H9 (cell line): ENCODE measurements around the gene MCM7. TPM values are rescaled to one million over a fixed set of nuclear protein-coding genes. Genes with fewer than 3 reads are reported as not detected.

Experiments
- DNase-seq: peaks from one replicate; pipeline ENCODE4 v3.0.0-alpha.2; 2017
- H2AFZ ChIP-seq: one replicate; pipeline ENCODE4 v1.6.1; 2013; ENCODE audit warnings: mild to moderate bottlenecking, low read length, control low read depth, moderate library complexity
- H2AK5ac ChIP-seq: 2 replicates; pipeline ENCODE4 v1.6.1; 2013; ENCODE audit warnings: low read length, control low read depth, mixed read lengths; ENCODE audit not compliant: insufficient read length
- H2BK120ac ChIP-seq: one replicate; pipeline ENCODE4 v1.6.1; 2013; ENCODE audit warnings: low read depth, mild to moderate bottlenecking, low read length, control low read depth, inconsistent platforms; ENCODE audit not compliant: poor library complexity, severe bottlenecking
- H2BK12ac ChIP-seq: 2 replicates; pipeline ENCODE4 v1.6.1; 2013; ENCODE audit warnings: low read length, control low read depth, mixed read lengths, low read depth; ENCODE audit not compliant: insufficient read length
- H2BK15ac ChIP-seq: 2 replicates; pipeline ENCODE4 v1.6.1; 2013; ENCODE audit warnings: low read depth, low read length, control low read depth
- H2BK20ac ChIP-seq: one replicate; pipeline ENCODE4 v1.6.1; 2013; ENCODE audit warnings: low read depth, mild to moderate bottlenecking, low read length, control low read depth, inconsistent platforms; ENCODE audit not compliant: poor library complexity, severe bottlenecking
- H2BK5ac ChIP-seq: 2 replicates; pipeline ENCODE4 v1.6.1; 2013; ENCODE audit warnings: low read length, control low read depth, mixed read lengths; ENCODE audit not compliant: insufficient read length
- H3K14ac ChIP-seq: 2 replicates; pipeline ENCODE4 v1.6.1; 2013; ENCODE audit warnings: low read length, control low read depth; ENCODE audit not compliant: insufficient read depth
- H3K18ac ChIP-seq: 2 replicates; pipeline ENCODE4 v1.6.1; 2013; ENCODE audit warnings: low read depth, mild to moderate bottlenecking, mixed read lengths, low read length, control low read depth; ENCODE audit not compliant: insufficient read length
- H3K23ac ChIP-seq: 2 replicates; pipeline ENCODE4 v1.6.1; 2013; ENCODE audit warnings: low read length, control low read depth, mixed read lengths, low read depth; ENCODE audit not compliant: insufficient read length
- H3K23me2 ChIP-seq: 2 replicates; pipeline ENCODE4 v1.6.1; 2013; ENCODE audit warnings: low read depth, mild to moderate bottlenecking, mixed read lengths, low read length, control low read depth; ENCODE audit not compliant: insufficient read length, poor library complexity, severe bottlenecking
- H3K27ac ChIP-seq: 2 replicates; pipeline ENCODE4 v1.5.1; 2013; ENCODE audit warnings: low read length, control low read depth, mixed read lengths, low read depth; ENCODE audit not compliant: insufficient read length
- H3K27me3 ChIP-seq: 2 replicates; pipeline ENCODE4 v1.6.1; 2013; ENCODE audit warnings: low read length, control low read depth, inconsistent platforms; ENCODE audit not compliant: insufficient read depth
- H3K4ac ChIP-seq: 2 replicates; pipeline ENCODE4 v1.6.1; 2013; ENCODE audit warnings: low read depth, mild to moderate bottlenecking, control low read depth, inconsistent platforms, low read length, moderate library complexity
- H3K4me1 ChIP-seq: 2 replicates; pipeline ENCODE4 v1.6.1; 2013; ENCODE audit warnings: low read length, control low read depth, inconsistent platforms; ENCODE audit not compliant: insufficient read depth
- H3K4me2 ChIP-seq: 2 replicates; pipeline ENCODE4 v1.6.1; 2013; ENCODE audit warnings: low read length, control low read depth, mixed read lengths; ENCODE audit not compliant: insufficient read length, insufficient read depth
- H3K56ac ChIP-seq: 2 replicates; pipeline ENCODE4 v1.6.1; 2013; ENCODE audit warnings: low read depth, mild to moderate bottlenecking, mixed read lengths, low read length, control low read depth; ENCODE audit not compliant: insufficient read length
- H3K79me1 ChIP-seq: 2 replicates; pipeline ENCODE4 v1.6.1; 2013; ENCODE audit warnings: low read depth, mild to moderate bottlenecking, moderate library complexity, low read length, control low read depth, inconsistent platforms; ENCODE audit not compliant: insufficient read depth, poor library complexity, severe bottlenecking
- H3K79me2 ChIP-seq: 2 replicates; pipeline ENCODE4 v1.6.1; 2013; ENCODE audit warnings: low read length, control low read depth, inconsistent platforms; ENCODE audit not compliant: insufficient read depth
- H3K9ac ChIP-seq: 2 replicates; pipeline ENCODE4 v1.6.1; 2013; ENCODE audit warnings: low read length, control low read depth, mixed read lengths; ENCODE audit not compliant: insufficient read length; ENCODE audit errors: extremely low read depth
- H3K9me3 ChIP-seq: one replicate; pipeline ENCODE4 v1.6.1; 2013; ENCODE audit warnings: low read depth, low read length, inconsistent platforms; ENCODE audit not compliant: control insufficient read depth
- H3T11ph ChIP-seq: one replicate; pipeline ENCODE4 v1.6.1; 2013; ENCODE audit warnings: mild to moderate bottlenecking, low read length, control low read depth, inconsistent platforms
- H4K20me1 ChIP-seq: one replicate; pipeline ENCODE4 v1.6.1; 2013; ENCODE audit not compliant: control insufficient read depth, insufficient read length, insufficient read depth
- H4K5ac ChIP-seq: 2 replicates; pipeline ENCODE4 v1.6.1; 2013; ENCODE audit warnings: low read depth, mild to moderate bottlenecking, mixed read lengths, low read length, control low read depth; ENCODE audit not compliant: insufficient read length
- H4K8ac ChIP-seq: replicated peaks from 2 replicates; pipeline ENCODE4 v1.6.1; 2013; ENCODE audit warnings: low read length, control low read depth, mixed read lengths, low read depth; ENCODE audit not compliant: insufficient read length
- H4K91ac ChIP-seq: 2 replicates; pipeline ENCODE4 v1.6.1; 2013; ENCODE audit warnings: low read depth, mild to moderate bottlenecking, moderate library complexity, mixed read lengths, low read length, control low read depth; ENCODE audit not compliant: insufficient read length
- H3K27ac Mint-ChIP-seq, 3 experiments: 2 replicates in 2 of 3; 3 replicates in 1 of 3; pipeline ENCODE4 v1.8.0; 2020 to 2021; ENCODE audit warnings: mixed read lengths in 3 of 3, mild to moderate bottlenecking in 1 of 3, moderate library complexity in 1 of 3
- H3K27me3 Mint-ChIP-seq: 2 replicates; pipeline ENCODE4 v1.8.0; 2021; ENCODE audit warnings: low read depth, mild to moderate bottlenecking, moderate library complexity, mixed read lengths
- H3K36me3 Mint-ChIP-seq, 3 experiments: 2 replicates in 2 of 3; 3 replicates in 1 of 3; pipeline ENCODE4 v1.8.0; 2020 to 2021; ENCODE audit warnings: low read depth in 3 of 3, mixed read lengths in 3 of 3; ENCODE audit not compliant: insufficient read depth in 1 of 3
- H3K4me1 Mint-ChIP-seq, 2 experiments: 2 replicates each; pipeline ENCODE4 v1.8.0; 2020; ENCODE audit warnings: mixed read lengths in 2 of 2
- H3K4me3 Mint-ChIP-seq, 2 experiments: 2 replicates in 1 of 2; 3 replicates in 1 of 2; pipeline ENCODE4 v1.8.0; 2020 to 2021; ENCODE audit warnings: mild to moderate bottlenecking in 2 of 2, mixed read lengths in 2 of 2, moderate library complexity in 1 of 2
- H3K9me3 Mint-ChIP-seq, 2 experiments: 2 replicates in 1 of 2; 3 replicates in 1 of 2; pipeline ENCODE4 v1.8.0; 2020; ENCODE audit warnings: mild to moderate bottlenecking in 2 of 2, mixed read lengths in 2 of 2, moderate library complexity in 1 of 2
- WGBS: extraction: QIAGEN DNeasy Blood & Tissue Kit; methylation state at CpG from one replicate; pipeline ENCODE4 v1.1.7; 2013; ENCODE audit warnings: missing lambda C conversion rate, low lambda C conversion rate, mixed read lengths; ENCODE audit not compliant: insufficient read length; ENCODE audit errors: extremely low coverage; 5-methylcytosine and 5-hydroxymethylcytosine counted together
- total RNA-seq: library from RNA; stranded (reverse); gene quantifications from 2 replicates; pipeline ENCODE4 v1.2.1, GENCODE V29; 2021
- TF ChIP-seq, protein P1 (sequence below): fragments of 200-600 bp; sonication (generic); conservative IDR thresholded peaks from 3 replicates; pipeline ENCODE4 v1.8.0; 2021; ENCODE audit warnings: antibody characterized with exemption, mild to moderate bottlenecking

MCM7 gene
- total RNA-seq, 1 experiment from 2014 or later = 390 TPM

DNA sequence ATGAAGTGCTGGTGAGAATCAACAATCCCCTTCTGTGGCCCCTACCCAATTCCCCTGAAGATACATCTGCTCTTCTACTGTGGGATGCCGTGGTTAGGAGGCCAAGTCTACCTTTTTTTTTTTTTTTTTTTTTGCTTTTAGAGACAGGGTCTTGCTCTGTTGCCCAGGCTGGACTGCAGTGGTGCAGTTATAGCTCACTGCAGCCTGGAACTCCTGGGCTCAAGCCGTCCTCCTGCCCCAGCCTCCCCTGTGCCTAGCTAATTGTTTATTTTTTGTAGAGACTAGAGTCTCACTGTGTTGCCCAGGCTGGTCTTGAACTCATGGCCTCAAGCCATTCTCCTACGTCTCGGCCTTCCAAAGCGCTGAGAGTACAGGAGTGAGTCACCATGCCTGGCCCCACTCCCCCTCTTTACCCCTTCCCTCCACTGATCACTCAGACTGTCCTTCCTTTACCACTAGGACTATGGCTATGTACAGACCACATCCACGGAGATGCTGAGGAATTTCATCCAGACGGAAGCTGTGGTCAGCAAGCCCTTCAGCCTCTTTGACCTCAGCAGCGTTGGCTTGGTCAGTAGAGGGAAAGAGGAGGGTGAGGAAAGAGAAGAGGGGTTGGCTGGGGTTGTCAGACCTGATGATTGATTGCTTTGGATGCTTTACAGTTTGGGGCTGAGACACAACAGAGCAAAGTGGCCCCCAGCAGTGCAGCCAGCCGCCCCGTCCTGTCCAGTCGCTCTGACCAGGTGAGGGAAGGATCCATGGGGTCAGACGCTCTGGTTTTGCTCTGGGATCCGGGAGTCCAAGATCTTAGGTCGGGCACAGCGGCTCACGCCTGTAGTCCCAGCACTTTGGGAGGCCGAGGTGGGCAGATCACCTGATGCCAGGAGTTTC, 2.0 kb upstream of the MCM7 start:
- Histone ChIP-seq H3K4ac (no peak overlapping the region), H3K23me2 (no peaks in the 10 kb centered on the region), H2BK5ac (no peak overlapping the region), H2BK20ac (no peak overlapping the region), H3K79me2 (peaks cover 5% of the 10 kb centered on the region; the same call in 1 of the 2 replicates), H3K79me1 (peaks cover 3% of the 10 kb centered on the region), H3K9ac (no peak overlapping the region), H3K23ac (no peak overlapping the region), H3K4me2 (peak overlapping the region; percentile 52), H2AK5ac (no peak overlapping the region), H3K56ac (no peak overlapping the region), H2BK12ac (no peak overlapping the region), H3K18ac (no peak overlapping the region), H3K27me3 (no peaks in the 10 kb centered on the region), H3K27ac (no peak overlapping the region), H4K91ac (no peak overlapping the region), H2BK15ac (no peak overlapping the region), H4K5ac (no peak overlapping the region), H2AFZ (no peak overlapping the region), H3K9me3 (no peaks in the 10 kb centered on the region), H3T11ph (no peak overlapping the region), H3K14ac (no peak overlapping the region), H4K8ac (no peak overlapping the region), H3K4me1 (no peaks in the 10 kb centered on the region), H4K20me1 (no peaks in the 10 kb centered on the region), H2BK120ac (no peak overlapping the region)
- Mint-ChIP-seq H3K4me1 (peaks cover 20 to 26% of the 10 kb centered on the region in 2 experiments), H3K9me3 (peaks cover 0 to 3% of the 10 kb centered on the region in 2 experiments; a peak in 1 of 5 replicates), H3K4me3 (peak overlapping the region; percentile 93 to 95), H3K36me3 (peaks cover 48 to 72% (median 64%) of the 10 kb centered on the region in 3 experiments), H3K27ac (peak overlapping the region in 2 of 3 experiments; percentile 37 to 93; a peak in 2 of 7 replicates), H3K27me3 (no peaks in the 10 kb centered on the region; the same call in 1 of the 2 replicates)
- no peak for DNase-seq
- no CpG with 5 or more reads among the region's 17 CpGs for WGBS
- TF ChIP-seq, protein P1, sequence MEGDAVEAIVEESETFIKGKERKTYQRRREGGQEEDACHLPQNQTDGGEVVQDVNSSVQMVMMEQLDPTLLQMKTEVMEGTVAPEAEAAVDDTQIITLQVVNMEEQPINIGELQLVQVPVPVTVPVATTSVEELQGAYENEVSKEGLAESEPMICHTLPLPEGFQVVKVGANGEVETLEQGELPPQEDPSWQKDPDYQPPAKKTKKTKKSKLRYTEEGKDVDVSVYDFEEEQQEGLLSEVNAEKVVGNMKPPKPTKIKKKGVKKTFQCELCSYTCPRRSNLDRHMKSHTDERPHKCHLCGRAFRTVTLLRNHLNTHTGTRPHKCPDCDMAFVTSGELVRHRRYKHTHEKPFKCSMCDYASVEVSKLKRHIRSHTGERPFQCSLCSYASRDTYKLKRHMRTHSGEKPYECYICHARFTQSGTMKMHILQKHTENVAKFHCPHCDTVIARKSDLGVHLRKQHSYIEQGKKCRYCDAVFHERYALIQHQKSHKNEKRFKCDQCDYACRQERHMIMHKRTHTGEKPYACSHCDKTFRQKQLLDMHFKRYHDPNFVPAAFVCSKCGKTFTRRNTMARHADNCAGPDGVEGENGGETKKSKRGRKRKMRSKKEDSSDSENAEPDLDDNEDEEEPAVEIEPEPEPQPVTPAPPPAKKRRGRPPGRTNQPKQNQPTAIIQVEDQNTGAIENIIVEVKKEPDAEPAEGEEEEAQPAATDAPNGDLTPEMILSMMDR = no peak
